Midbrain (tissue), 1 donor: Measurements from ENCODE around the gene TRIM64C.
"Not testable (repeated sequence)": the region's sequence is repeated elsewhere in the genome, so short reads cannot be mapped to it uniquely, and the experiment has no call there.

Experiments
- DNase-seq: peaks from one replicate; lab custom pipeline; 2025; lab: John Stamatoyannopoulos, UW

Gene TRIM64C, protein sequence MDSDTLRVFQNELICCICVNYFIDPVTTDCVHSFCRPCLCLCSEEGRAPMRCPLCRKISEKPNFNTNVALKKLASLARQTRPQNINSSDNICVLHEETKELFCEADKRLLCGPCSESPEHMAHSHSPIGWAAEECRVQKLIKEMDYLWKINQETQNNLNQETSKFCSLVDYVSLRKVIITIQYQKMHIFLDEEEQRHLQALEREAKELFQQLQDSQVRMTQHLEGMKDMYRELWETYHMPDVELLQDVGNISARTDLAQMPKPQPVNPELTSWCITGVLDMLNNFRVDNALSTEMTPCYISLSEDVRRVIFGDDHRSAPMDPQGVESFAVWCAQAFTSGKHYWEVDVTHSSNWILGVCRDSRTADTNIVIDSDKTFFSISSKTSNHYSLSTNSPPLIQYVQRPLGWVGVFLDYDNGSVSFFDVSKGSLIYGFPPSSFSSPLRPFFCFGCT

DNA sequence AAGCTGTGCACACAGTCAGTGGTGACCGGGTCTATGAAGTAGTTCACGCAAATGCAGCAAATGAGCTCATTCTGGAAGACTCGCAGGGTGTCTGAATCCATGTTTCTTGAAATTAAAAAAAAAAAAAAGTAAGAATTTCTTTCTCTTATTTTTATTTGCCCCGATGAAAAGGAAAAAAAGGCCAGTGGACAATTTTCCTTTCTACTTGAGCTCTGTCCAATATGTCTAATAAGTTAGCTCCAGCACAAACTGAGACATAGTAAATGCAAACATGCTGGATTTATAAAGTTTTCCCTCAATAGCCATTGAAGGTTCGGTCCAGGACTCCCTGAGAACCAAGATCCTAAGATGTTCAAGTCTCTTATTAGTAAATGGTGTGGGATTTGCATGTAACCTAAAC is at the start of gene TRIM64C:
TSS of gene TRIM64C (minus strand) at position 101 of the 400 bp plus-strand sequence. CDS start at position 101, 0 bp downstream.
- not testable (repeated sequence) for DNase-seq

DNA sequence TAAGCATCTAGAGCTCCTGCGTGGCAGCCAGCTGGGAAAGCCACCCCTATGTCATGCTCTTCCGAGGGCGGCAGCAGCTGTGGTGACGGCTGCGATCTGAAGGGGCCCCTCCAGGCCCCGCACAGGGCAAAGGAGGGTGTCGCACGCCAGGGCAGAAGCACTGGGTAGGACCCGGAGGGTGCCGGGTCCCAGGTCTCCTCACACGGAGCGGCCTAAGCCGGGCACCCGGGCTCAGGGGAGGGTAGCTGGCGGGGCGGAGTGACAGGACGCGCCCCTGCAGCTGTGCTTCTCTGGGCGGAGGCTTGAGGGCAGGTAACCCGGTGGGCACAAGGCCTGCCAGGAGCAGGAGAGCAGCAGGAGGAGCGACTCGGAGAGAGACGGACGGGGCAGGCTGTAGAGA is 43.4 kb upstream of the TRIM64C start:
- not testable (repeated sequence) for DNase-seq

DNA sequence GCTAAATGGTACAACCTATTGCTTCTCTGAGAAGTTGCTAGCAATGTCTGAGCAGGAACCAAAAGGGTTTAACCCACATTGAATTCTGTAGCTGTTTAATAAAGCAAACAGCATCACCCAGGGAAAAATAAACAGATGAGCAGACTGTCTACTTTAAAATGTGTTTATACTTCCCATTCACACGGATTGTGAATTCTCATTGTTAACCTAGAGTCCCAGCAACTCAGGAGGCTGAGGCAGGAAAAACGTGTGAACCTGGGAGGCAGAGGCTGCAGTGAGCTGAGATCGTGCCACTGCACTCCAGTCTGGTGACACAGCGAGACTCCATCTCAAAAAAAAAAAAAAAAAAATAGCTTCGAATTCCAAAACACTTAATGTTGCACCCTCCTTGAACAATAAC is 11.0 kb upstream of the TRIM64C start:
- not testable (repeated sequence) for DNase-seq

DNA sequence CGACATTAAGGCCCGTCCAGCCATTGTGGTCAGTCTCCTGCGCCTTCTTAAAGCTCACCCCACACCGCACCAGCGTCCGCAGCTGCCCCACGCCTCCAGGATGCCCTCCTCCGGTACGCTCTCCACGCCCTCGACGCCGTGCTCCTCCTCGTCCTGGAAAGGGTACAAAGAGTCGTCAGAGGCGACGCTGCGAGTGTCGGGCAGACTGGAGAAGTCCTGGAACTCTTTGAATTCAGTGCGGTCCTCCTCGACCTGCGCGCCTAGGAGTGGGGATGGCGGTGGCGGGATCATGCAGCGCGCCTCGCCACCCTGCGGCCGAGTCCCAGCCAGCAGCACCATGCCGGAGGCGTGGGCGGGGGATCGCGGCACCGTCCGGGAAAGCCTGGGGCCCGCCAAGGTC is 9.1 kb downstream of the TRIM64C start:
- not testable (repeated sequence) for DNase-seq

DNA sequence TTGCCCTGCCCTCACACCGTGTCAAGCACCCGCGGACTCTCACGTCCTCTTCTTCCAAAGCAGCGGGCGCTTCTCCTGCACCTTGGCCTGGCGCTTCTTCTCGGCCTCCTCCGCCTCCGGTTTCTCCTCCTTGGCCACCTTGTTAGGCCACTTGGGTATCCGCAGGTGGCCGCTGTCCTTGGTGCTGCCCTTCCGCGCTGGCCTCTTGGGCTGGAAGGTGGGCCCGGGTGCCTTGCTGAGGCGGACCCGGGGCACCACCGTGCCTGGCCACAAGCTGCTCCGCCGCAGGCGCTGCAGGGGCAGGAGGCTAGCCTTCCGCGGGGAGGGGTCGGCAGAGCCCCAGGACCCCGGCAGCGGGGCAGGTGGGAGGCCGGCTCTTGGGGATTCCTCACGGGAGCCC is 10.7 kb downstream of the TRIM64C start:
- DNase-seq = not testable (repeated sequence)

DNA sequence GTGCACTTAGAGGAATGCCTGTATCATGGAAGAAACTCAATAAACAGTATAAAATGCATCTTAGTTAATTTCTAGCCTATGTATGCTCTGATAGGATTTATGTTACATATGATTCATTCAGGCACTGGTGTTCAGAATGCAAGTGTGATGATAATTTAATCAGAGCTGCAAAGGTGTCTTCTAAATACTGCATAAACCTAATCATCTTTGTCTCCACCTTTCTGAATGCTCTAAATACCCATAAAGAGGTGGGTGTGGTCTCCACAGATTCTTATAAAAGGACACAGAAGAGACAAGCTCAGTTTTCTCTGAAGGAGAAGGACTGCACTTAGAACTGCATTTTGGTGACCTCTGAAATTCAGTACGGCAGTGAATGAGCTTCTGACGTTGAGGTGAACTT is 30.4 kb downstream of the TRIM64C start, which contains the start of gene TRIM49B:
TSS of gene TRIM49B (plus strand) at position 301 of the 400 bp plus-strand sequence. CDS start 2,777 bp downstream, outside the sequence.
- DNase-seq = not testable (repeated sequence)
